ENCODE results near the gene KCNJ5. TPM values are rescaled to one million over a fixed set of nuclear protein-coding genes. Genes with fewer than 3 reads are reported as not detected.

Gene KCNJ5
- total RNA-seq, 4 donors from 2014 or later: 0.15 to 1.0 (median 0.59) TPM; not detected in 1

DNA sequence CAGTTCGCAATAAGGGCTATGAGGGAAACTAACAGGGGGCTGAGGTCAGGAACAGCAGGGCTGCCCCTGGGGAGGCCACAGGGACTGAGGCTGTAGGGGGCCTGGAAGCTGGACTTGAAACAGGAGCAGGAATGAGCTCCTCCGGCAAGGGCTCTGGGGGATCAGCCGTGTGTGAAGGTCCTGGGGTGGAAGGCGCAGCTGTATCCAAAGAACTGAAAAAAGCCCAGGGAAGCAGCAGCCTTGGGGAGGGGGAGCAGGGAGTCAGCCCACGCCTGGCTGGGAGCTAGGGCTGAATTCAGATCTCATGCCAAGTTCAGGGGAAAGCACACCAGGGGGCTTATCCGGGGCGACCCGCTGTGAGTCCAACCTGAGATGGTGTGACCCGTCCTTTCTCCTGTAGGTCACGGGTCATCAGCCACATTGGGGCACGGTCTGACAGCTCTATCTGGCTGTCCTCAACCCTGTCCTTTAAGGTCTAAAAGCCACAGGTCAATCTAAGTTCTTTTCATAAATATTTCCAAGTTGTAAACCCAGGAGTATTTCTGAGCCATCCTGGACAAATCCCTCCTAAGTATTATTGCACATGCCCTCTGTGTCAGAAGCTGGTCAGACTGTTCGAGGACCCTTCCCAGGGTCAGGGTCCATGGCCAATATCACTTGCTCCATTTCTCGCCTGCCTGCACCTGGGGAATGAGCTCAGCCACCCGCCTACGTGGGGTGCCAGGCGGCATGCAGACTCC lies 33.5 kb downstream of the KCNJ5 start:
- intact Hi-C loops (cut with DNase I; ENCODE audit: low total_unique reads): no loop called here
- no peak for TF ChIP-seq POLR2A (IDR thresholded peaks at IDR 0.05)
- DNase-seq (ENCODE audit: low spot score in 2 of 2): no peak
- no peak overlapping the region for H3K4me3 ChIP-seq (ENCODE audit: low read depth, poor library complexity, severe bottlenecking)
- 86 to 88% methylated on average over 16 of the region's 16 CpGs for WGBS, 2 donors

DNA sequence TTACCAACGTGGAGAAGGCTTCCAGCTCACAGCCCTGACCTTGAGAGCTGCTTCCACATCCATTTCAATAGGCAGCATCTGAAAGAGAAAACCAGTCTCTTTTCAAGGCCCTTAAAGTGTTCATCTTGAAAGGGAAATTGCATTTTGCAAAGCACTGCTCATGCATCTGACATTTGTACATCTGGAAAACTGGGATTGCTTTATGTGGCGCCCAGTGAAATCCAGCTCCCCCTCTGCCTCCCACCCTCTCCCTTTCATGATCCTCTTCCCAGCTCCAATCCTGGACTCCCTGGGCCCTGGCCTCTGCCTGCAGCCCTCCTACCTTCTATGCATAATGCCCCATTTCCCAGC lies 34.1 kb downstream of the KCNJ5 start:
- intact Hi-C loops (cut with DNase I; ENCODE audit: low total_unique reads): no loop called here
- DNase-seq (ENCODE audit: low spot score in 2 of 2): no peak
- H3K4me3 ChIP-seq (ENCODE audit: low read depth, poor library complexity, severe bottlenecking): no peak overlapping the region
- TF ChIP-seq POLR2A (IDR thresholded peaks at IDR 0.05): no peak
- TF ChIP-seq, protein P1, sequence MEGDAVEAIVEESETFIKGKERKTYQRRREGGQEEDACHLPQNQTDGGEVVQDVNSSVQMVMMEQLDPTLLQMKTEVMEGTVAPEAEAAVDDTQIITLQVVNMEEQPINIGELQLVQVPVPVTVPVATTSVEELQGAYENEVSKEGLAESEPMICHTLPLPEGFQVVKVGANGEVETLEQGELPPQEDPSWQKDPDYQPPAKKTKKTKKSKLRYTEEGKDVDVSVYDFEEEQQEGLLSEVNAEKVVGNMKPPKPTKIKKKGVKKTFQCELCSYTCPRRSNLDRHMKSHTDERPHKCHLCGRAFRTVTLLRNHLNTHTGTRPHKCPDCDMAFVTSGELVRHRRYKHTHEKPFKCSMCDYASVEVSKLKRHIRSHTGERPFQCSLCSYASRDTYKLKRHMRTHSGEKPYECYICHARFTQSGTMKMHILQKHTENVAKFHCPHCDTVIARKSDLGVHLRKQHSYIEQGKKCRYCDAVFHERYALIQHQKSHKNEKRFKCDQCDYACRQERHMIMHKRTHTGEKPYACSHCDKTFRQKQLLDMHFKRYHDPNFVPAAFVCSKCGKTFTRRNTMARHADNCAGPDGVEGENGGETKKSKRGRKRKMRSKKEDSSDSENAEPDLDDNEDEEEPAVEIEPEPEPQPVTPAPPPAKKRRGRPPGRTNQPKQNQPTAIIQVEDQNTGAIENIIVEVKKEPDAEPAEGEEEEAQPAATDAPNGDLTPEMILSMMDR (IDR thresholded peaks at IDR 0.05): no peak
- WGBS, 2 donors: 74 to 75% methylated on average over 2 of the region's 2 CpGs

GRCh38 chr11:128926000-128926399 lies 34.8 kb downstream of the KCNJ5 start:
- DNase-seq (ENCODE audit: low spot score in 2 of 2): no peak
- no peak overlapping the region for H3K4me3 ChIP-seq (ENCODE audit: low read depth, poor library complexity, severe bottlenecking)
- intact Hi-C loops (cut with DNase I; ENCODE audit: low total_unique reads): no loop called here
- TF ChIP-seq, protein P1 (IDR thresholded peaks at IDR 0.05): no peak
- TF ChIP-seq POLR2A (IDR thresholded peaks at IDR 0.05): no peak
- 76 to 83% methylated on average over 3 of the region's 3 CpGs for WGBS, 2 donors

GRCh38 chr11:128926437-128927107 lies 35.4 kb downstream of the KCNJ5 start:
- 84 to 86% methylated on average over 17 of the region's 17 CpGs for WGBS, 2 donors
- TF ChIP-seq, protein P1 (IDR thresholded peaks at IDR 0.05): no peak
- TF ChIP-seq POLR2A (IDR thresholded peaks at IDR 0.05): no peak
- H3K4me3 ChIP-seq (ENCODE audit: low read depth, poor library complexity, severe bottlenecking): no peak overlapping the region
- intact Hi-C loops (cut with DNase I; ENCODE audit: low total_unique reads): no loop called here
- no peak for DNase-seq (ENCODE audit: low spot score in 2 of 2)

- DNase-seq (ENCODE audit: low spot score in 2 of 2): no peak
- 72 to 79% methylated on average over 11 of the region's 11 CpGs for WGBS, 2 donors
- intact Hi-C loops (cut with DNase I; ENCODE audit: low total_unique reads): no loop called here
- TF ChIP-seq, protein P1 (IDR thresholded peaks at IDR 0.05): no peak
- TF ChIP-seq POLR2A (IDR thresholded peaks at IDR 0.05): no peak
- H3K4me3 ChIP-seq (ENCODE audit: low read depth, poor library complexity, severe bottlenecking): no peak overlapping the region
Observed at GRCh38 chr11:128927108-128927461, 35.9 kb downstream of the KCNJ5 start.

DNA sequence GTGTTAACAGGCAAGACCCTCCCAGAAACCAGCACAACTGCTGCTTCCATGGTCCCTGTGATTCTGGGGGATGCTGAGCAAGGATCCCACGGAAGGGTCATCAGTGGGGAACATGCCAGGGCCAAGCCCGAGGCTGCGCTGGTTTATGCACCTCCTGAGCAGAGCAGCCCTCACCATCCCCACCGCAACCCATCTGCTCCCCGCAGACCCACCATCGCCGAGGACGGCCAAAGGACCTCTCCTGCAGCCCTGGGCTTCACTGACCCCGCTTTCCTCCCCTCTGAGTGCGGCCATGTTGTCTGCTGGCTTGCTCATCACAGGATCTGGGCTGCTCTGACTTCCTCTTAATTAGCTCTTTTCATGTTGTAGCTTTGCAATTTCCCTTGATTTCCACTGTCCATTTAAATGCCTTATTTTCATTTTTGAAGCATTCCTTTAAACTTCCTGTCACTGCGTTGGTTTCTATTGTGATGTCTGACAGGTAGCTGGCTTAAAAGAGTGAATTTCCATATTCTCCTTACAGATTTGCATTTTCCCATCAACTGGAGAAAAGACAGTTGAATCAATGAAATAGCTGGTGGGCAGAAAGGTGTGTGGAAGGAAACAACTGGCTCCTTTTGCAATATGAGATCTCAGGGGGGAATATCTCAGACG lies 36.7 kb downstream of the KCNJ5 start:
- 80 to 83% methylated on average over 12 of the region's 12 CpGs for WGBS, 2 donors
- intact Hi-C loops (cut with DNase I; ENCODE audit: low total_unique reads): no loop called here
- H3K4me3 ChIP-seq (ENCODE audit: low read depth, poor library complexity, severe bottlenecking): no peak overlapping the region
- no peak for TF ChIP-seq POLR2A (IDR thresholded peaks at IDR 0.05)
- TF ChIP-seq, protein P1 (IDR thresholded peaks at IDR 0.05): no peak
- DNase-seq (ENCODE audit: low spot score in 2 of 2): no peak
